ENCODE measurements around the gene PPFIBP1. TPM values are rescaled to one million over a fixed set of nuclear protein-coding genes. Genes with fewer than 3 reads are reported as not detected.

The PPFIBP1 gene
- polyA plus RNA-seq, 1 donor (not counting 4 experiments of a cell fraction or from before 2014, with no cell fraction given), result 83.5 TPM

GRCh38 chr12:27548301-27549199 lies 24.5 kb downstream of the PPFIBP1 start:
- TF ChIP-seq EZH2 (IDR thresholded peaks at IDR 0.05; ENCODE audit: low read length) (no peak), CTCF (optimal IDR thresholded peaks at IDR 0.05 in 1 of 3, IDR thresholded peaks at IDR 0.05 in 1 of 3, conservative IDR thresholded peaks at IDR 0.05 in 1 of 3; ENCODE audit: extremely low read depth in 1 of 3, insufficient read depth in 2 of 3, low read length in 3 of 3) (no peak)
- Histone ChIP-seq H3K4me1 (ENCODE audit: control insufficient read depth, extremely low read depth, insufficient read depth, low read length) (peaks cover 68% of the 10 kb centered on the region), H3K4me2 (ENCODE audit: control insufficient read depth, extremely low read depth, insufficient read depth, low read depth, low read length) (peak overlapping the region; percentile 93), H3K27ac (ENCODE audit: control insufficient read depth, insufficient read depth, low read length) (peak overlapping the region; percentile 94), H3K36me3 (ENCODE audit: control insufficient read depth in 2 of 2, extremely low read depth in 1 of 2, insufficient read depth in 2 of 2, low read length in 2 of 2) (peaks cover 0 to 4% of the 10 kb centered on the region in 2 experiments), H3K9ac (ENCODE audit: control insufficient read depth, extremely low read depth, insufficient read depth, low read length) (peak overlapping the region; percentile 22), H3K9me3 (ENCODE audit: control insufficient read depth, low read depth, low read length) (no peaks in the 10 kb centered on the region), H3K27me3 (ENCODE audit: control insufficient read depth, extremely low read depth, insufficient read depth, low read length) (no peaks in the 10 kb centered on the region), H3K9me1 (ENCODE audit: control insufficient read depth, extremely low read depth, insufficient read depth, low read length) (peaks cover 2% of the 10 kb centered on the region), H4K20me1 (ENCODE audit: control insufficient read depth, extremely low read depth, insufficient read depth, low read length) (no peaks in the 10 kb centered on the region), H3K4me3 (ENCODE audit: control insufficient read depth in 2 of 3, extremely low read depth in 1 of 3, insufficient read depth in 2 of 3, low read depth in 1 of 3, low read length in 3 of 3) (peak overlapping the region in 2 of 3 experiments; percentile 40 to 49), H2AFZ (ENCODE audit: control insufficient read depth, low read length) (no peak overlapping the region), H3K79me2 (ENCODE audit: control insufficient read depth, insufficient read depth, low read length) (peaks cover 85% of the 10 kb centered on the region)
- dilution Hi-C loops (cut with MboI; ENCODE audit: extremely low pct_ligation_motif_present, low sequenced_read_pairs), result no loop called here
- DNase-seq (ENCODE audit: low read depth, low spot score) (no peak), FAIRE-seq (peak; percentile 46)

GRCh38 chr12:27549236-27549800 lies 25.3 kb downstream of the PPFIBP1 start:
- Histone ChIP-seq H3K27ac (ENCODE audit: control insufficient read depth, insufficient read depth, low read length) (peak overlapping the region; percentile 94), H2AFZ (ENCODE audit: control insufficient read depth, low read length) (no peak overlapping the region)
- dilution Hi-C loops (cut with MboI; ENCODE audit: extremely low pct_ligation_motif_present, low sequenced_read_pairs), result no loop called here

More at GRCh38 chr12:27549236-27549800, 25.3 kb downstream of the PPFIBP1 start:
- Histone ChIP-seq H3K79me2 (ENCODE audit: control insufficient read depth, insufficient read depth, low read length) (peaks cover 85% of the 10 kb centered on the region), H3K9ac (ENCODE audit: control insufficient read depth, extremely low read depth, insufficient read depth, low read length) (peak overlapping the region; percentile 69), H3K27me3 (ENCODE audit: control insufficient read depth, extremely low read depth, insufficient read depth, low read length) (no peaks in the 10 kb centered on the region), H3K36me3 (ENCODE audit: control insufficient read depth in 2 of 2, extremely low read depth in 1 of 2, insufficient read depth in 2 of 2, low read length in 2 of 2) (peaks cover 0 to 5% of the 10 kb centered on the region in 2 experiments), H3K4me1 (ENCODE audit: control insufficient read depth, extremely low read depth, insufficient read depth, low read length) (peaks cover 74% of the 10 kb centered on the region), H3K9me1 (ENCODE audit: control insufficient read depth, extremely low read depth, insufficient read depth, low read length) (peaks cover 2% of the 10 kb centered on the region), H4K20me1 (ENCODE audit: control insufficient read depth, extremely low read depth, insufficient read depth, low read length) (no peaks in the 10 kb centered on the region), H3K4me3 (ENCODE audit: control insufficient read depth in 2 of 3, extremely low read depth in 1 of 3, insufficient read depth in 2 of 3, low read depth in 1 of 3, low read length in 3 of 3) (peak overlapping the region; percentile 7 to 49 (median 40)), H3K4me2 (ENCODE audit: control insufficient read depth, extremely low read depth, insufficient read depth, low read depth, low read length) (peak overlapping the region; percentile 93), H3K9me3 (ENCODE audit: control insufficient read depth, low read depth, low read length) (no peaks in the 10 kb centered on the region)
- DNase-seq (ENCODE audit: low read depth, low spot score) (no peak), FAIRE-seq (peak; percentile 91)
- TF ChIP-seq EZH2 (IDR thresholded peaks at IDR 0.05; ENCODE audit: low read length) (no peak), CTCF (optimal IDR thresholded peaks at IDR 0.05 in 1 of 3, IDR thresholded peaks at IDR 0.05 in 1 of 3, conservative IDR thresholded peaks at IDR 0.05 in 1 of 3; ENCODE audit: extremely low read depth in 1 of 3, insufficient read depth in 2 of 3, low read length in 3 of 3) (no peak)
